NCI-H748 (cell line): ENCODE measurements around the gene ADAMTS8.
"Not testable (repeated sequence)": the region's sequence is repeated elsewhere in the genome, so short reads cannot be mapped to it uniquely, and the experiment has no call there.

Source experiments
- DNase-seq: peaks from one replicate; lab custom pipeline; 2025; ENCODE audit not compliant: unreplicated experiment; lab: John Stamatoyannopoulos, UW

ADAMTS8 gene

GRCh38 chr11:130439876-130440275, 11.5 kb upstream of the ADAMTS8 start:
- DNase-seq, result no peak

- DNase-seq, result no peak
Measured at GRCh38 chr11:130439160-130439519, 10.7 kb upstream of the ADAMTS8 start.

DNA sequence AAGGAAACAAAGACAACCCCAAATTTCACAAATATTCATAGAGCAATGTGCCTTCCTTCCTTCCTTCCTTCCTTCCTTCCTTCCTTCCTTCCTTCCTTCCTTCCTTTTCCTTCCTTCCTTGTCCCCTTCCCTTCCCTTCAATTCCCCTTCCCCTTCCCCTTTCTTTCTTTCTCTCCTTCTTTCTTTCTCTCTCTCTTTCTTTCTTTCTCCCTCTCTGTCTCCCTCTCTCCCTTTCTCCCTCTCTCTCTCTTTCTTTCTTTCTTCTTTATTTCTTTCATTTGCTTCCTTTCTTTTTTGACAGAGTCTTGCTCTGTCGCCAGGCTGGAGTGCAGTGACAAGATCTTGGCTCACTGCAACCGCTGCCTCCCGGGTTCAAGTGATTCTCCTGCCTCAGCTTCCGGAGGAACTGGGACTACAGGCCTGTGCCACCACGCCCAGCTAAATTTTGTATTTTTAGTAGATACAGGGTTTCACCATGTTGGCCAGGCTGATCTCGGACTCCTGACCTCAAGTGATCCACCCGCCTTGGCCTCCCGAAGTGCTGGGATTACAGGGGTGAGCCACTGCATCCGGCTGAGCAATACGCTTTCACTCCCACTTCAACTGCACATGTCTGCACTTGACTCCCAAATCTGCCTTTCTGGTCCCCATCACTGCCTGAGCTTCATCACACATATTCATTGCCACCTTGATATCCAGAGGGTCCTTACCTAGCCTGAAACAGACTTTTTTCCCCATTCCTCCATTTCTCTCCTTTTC, 10.2 kb upstream of the ADAMTS8 start:
- not testable (repeated sequence) for DNase-seq

DNA sequence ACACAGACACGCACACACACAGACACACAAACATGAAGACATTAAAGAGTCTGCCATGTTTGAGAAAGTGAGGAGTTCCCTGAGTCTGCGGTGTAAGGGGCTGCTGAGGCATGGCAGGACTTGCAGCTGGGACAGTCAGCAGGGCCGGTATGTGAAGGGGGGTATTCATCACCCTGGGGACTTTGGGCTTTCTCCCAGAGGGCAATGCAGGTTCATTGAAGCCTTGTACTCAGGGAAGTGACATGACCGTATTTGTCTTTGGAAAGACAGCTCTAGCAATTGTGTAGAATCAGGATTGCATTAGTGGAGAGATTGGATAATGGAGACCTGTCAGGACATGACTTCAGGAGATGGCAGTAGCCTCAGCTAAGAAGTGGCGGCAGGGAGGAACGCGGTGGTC, 9.4 kb upstream of the ADAMTS8 start:
- no peak for DNase-seq

GRCh38 chr11:130436171-130436570, 7.8 kb upstream of the ADAMTS8 start:
- DNase-seq, result no peak

- DNase-seq, result no peak
Measured at GRCh38 chr11:130435671-130436070, 7.3 kb upstream of the ADAMTS8 start.

DNA sequence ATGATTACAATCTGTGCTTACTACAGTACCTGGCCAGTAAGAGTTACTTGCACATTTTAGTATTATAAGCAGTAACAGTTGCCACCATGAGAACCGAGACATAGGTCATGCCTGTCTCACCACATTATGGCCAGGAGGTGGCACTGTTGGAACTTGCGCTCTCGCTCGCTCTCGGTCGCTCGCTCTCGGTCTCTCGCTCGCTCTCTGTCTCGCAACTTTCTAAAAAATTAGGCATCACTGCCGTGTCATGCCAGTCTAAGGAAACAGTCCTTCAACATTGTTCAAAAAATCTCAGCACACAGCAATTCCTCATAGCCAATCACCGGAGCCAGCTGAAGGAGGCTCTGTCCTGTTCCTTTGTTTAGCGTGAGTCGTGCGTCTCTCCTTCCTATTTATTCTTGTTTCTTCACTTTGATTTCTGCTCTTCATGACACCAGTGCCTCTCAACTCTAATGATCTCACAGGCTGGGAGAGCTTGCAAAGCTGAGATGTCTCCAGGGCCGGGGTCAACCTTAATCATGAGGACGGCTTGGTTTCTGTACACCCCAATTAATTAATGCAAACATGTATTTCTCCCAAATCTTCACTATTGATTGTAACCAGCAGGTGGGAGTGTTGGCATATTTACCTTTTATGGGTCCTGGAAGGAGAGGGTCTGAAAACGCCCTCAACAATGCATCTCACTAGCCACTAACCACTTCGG, 6.3 kb upstream of the ADAMTS8 start:
- peak; percentile 73 for DNase-seq

GRCh38 chr11:130433357-130433756, 4.9 kb upstream of the ADAMTS8 start:
- DNase-seq, result no peak

- no peak for DNase-seq
Measured at GRCh38 chr11:130431801-130432200, 3.4 kb upstream of the ADAMTS8 start.

DNA sequence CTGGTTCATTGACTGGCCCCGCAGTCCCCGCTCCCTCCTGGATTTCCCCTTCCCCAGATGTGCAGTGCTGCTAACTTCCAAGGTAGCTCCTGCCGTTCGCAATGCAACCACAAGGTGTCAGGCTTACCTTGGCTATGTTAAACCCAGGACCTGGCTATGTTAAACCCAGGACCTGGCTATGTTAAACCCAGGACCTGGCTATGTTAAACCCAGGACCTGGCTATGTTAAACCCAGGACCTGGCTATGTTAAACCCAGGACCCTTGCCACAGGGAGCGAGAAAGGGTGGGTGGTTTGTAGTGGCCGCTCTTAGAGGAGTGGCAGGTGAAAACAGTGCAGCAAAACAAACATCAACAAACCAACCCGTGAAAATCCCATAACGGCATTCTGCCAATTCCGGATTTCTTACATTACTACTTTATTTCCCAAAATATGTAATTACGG, 2.9 kb upstream of the ADAMTS8 start:
- peak; percentile 66 for DNase-seq

DNA sequence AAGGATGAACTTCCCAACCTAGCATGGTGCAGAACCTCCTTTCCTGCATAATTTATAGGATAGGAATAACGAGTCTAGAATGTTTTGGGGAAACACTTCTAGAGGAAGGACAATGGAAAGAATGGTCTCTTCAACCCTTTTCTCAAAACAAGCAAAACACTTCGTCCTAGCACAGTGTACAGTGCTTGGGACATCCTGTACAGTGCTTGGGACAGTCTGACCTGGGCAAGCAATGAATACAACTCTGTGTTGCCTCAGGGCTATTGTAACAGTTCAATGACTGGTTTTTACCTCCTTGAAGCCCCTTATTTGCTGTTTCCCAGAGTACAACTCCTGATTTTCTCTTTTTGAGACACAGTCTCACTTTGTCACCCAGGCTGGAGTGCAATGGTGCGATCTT, 1.6 kb upstream of the ADAMTS8 start:
- no peak for DNase-seq

- no peak for DNase-seq
Measured at GRCh38 chr11:130429120-130429681, 792 bp upstream of the ADAMTS8 start.

DNA sequence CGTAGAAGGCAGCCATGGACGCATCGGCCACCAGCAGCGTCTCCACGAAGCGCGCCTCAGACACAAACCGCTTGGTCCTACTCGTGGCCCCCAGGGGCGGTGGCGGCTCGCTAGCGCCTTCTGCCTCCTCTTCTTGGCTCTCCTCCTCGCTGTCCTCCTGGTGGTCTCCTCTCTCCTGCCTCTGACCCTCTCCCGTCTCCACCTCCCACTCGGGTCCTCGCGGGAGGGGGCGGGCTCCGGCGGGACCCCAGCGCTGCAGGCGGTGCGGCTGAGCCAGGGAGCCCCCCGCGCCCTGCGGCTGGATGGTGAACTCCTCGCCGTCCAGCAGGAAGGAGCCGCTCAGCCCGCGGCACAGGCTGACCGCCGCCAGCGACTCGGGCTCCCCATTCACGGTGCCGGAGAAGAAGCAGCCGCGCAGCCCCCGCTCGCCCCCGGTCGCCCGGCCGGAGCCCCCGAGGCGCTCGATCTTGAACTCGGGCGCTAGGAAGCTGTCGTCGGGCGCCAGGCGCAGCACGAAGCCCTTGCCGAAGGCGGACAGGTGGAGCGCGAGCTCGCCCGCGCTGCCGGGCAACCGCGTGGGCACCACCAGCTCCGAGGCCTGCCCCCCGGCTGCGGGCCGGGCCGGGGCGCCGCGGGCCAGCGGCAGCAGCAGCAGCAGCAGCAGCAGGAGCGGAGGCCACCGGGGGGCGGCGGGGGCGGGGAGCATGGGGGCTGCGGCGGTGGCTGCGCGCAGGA, 661 bp downstream of the ADAMTS8 start:
- DNase-seq, result peak; percentile 57

GRCh38 chr11:130426837-130427341, 1.5 kb downstream of the ADAMTS8 start:
- DNase-seq, result peak; percentile 25

- no peak for DNase-seq
Measured at GRCh38 chr11:130426223-130426836, 2.1 kb downstream of the ADAMTS8 start.

GRCh38 chr11:130425156-130425555, 3.3 kb downstream of the ADAMTS8 start:
- no peak for DNase-seq

GRCh38 chr11:130424613-130425140, 3.7 kb downstream of the ADAMTS8 start:
- no peak for DNase-seq

GRCh38 chr11:130423541-130424142, 4.8 kb downstream of the ADAMTS8 start:
- no peak for DNase-seq

DNA sequence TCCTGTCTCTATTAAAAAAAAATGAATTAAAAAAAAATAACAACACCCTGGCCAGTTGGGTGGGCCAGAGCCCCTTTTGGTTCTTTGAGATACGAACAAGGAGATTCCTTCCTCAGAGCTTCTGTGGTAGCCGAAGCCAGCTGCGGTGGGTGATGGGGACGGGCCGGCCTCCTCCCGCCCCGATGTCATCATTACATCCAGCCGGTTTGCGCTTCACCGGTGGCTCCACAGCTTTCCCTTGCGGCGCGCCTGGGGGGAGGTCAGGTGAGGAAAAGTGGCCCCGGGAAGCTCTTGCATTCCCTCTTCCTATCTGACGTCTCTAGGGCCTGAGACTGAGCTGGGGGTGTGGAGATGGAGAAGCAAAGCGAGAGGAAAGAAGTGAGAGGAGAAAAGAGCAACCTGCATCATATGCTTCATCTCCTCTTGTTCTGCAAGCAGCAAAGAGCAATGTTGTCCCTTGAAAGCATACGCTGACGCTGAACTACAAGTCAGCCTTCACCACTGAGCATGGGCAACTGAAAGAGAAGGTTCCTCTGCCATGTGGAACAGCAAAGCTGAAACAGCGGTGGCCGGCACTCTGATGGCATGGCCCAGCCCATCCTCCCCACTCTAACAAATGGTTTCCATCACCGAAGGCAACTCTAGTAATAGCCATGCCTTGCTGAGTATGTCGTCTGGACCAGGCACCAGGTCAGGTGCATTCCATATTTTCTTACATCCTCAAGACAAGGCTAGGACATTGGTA, 6.0 kb downstream of the ADAMTS8 start:
- no peak for DNase-seq

DNA sequence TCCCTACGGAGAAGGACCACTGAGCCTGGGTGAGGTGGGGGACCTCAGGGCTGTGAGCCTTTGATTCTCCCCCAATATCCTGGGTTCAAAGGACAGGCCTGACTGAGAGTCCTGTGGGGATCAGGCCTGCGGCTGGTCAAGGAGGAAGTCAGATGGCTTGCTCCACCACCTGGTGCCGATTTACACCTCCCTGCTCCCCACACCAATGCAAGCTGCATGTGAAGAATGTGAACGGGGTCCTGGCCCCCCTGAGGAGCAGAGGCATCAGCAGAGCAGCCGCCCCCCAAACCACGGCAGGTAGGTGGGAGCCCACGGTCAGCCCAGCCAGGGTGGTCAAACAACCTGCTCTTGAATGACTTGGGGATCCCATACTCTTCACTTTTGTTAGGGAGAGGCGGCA, 6.7 kb downstream of the ADAMTS8 start:
- DNase-seq, result no peak
